A549 (cell line): ENCODE data around the gene STK11IP. TPM values are rescaled to one million over a fixed set of nuclear protein-coding genes. Genes with fewer than 3 reads are reported as not detected.

ENCODE experiments used
- ATAC-seq, 2 experiments: fragments of 200-7000 bp in 1 of 2; fragments of >200 bp in 1 of 2; cut with Nextera tagmentation in 1 of 2; cut with Tn5 transposase in 1 of 2; 3 replicates each; pipeline versions ENCODE4 v1.8.0 to v1.9.1; 2018 to 2020; ENCODE audit warnings: mild to moderate bottlenecking in 1 of 2, moderate library complexity in 1 of 2
- CTCF ChIA-PET: fragments of 300-600 bp; sonication (Branson Sonifier 250); formaldehyde crosslinking; extraction: SDS; loops from one replicate; lab custom pipeline; 2021; ENCODE audit warnings: antibody characterized with exemption, inconsistent platforms; lab: Yijun Ruan, JAX
- POLR2A ChIA-PET: fragments of 350-600 bp; formaldehyde crosslinking; extraction: SDS; loops from one replicate; lab custom pipeline; 2021; ENCODE audit warnings: antibody characterized with exemption, inconsistent platforms; lab: Yijun Ruan, JAX
- DNase-seq, 2 experiments: peaks; one replicate each; pipeline versions ENCODE4 v3.0.0 to v3.0.0-alpha.2; 2011 to 2016; ENCODE audit warnings: low read depth in 1 of 2, low spot score in 1 of 2
- FAIRE-seq: peaks from 2 replicates; lab custom pipeline; 2011; peaks lifted over from hg19 to GRCh38; lab: Jason Lieb, UNC
- H3K27ac ChIP-seq, 2 experiments: fragments of >200 bp; sonication (Bioruptor Twin); formaldehyde crosslinking; 3 replicates each; pipeline ENCODE4 v1.5.1; 2016 to 2017
- H3K4me1 ChIP-seq: fragments of >200 bp; sonication (Bioruptor Twin); formaldehyde crosslinking; 3 replicates; pipeline ENCODE4 v1.6.1; 2016
- H3K4me2 ChIP-seq: fragments of >200 bp; sonication (Bioruptor Twin); formaldehyde crosslinking; 3 replicates; pipeline ENCODE4 v1.6.1; 2016
- H3K4me3 ChIP-seq: fragments of >200 bp; sonication (Bioruptor Twin); formaldehyde crosslinking; 3 replicates; pipeline ENCODE4 v1.5.1; 2016
- H3K9me3 ChIP-seq: fragments of >200 bp; sonication (Bioruptor Twin); formaldehyde crosslinking; 3 replicates; pipeline ENCODE4 v1.6.1; 2016
- ATOH8 ChIP-seq: fragments of 250-450 bp; sonication (Bioruptor Pico); IDR thresholded peaks from 2 replicates; pipeline ENCODE4 v1.5.0; 2020; ENCODE audit warnings: low read depth, mild to moderate bottlenecking, moderate library complexity
- BCL3 ChIP-seq: fragments of >200 bp; sonication (Bioruptor Twin); formaldehyde crosslinking; IDR thresholded peaks from 3 replicates; pipeline ENCODE4 v1.6.1; 2016
- CEBPB ChIP-seq, 2 experiments: fragments of >200 bp in 1 of 2; sonication (Bioruptor Twin) in 1 of 2; formaldehyde crosslinking in 1 of 2; IDR thresholded peaks; 2 replicates each; pipeline ENCODE4 v1.6.1; 2012 to 2016
- CHD4 ChIP-seq: fragments of 200-600 bp; sonication (generic); IDR thresholded peaks from 2 replicates; pipeline ENCODE4 v1.6.1; 2016; ENCODE audit warnings: antibody characterized with exemption, mild to moderate bottlenecking, borderline replicate concordance
- EP300 ChIP-seq, 2 experiments: fragments of >200 bp; sonication (Bioruptor Twin); formaldehyde crosslinking; IDR thresholded peaks; 2 replicates in 1 of 2; 3 replicates in 1 of 2; pipeline ENCODE4 v1.6.1; 2016 to 2017
- GATA3 ChIP-seq: IDR thresholded peaks from 2 replicates; pipeline ENCODE4 v1.6.1; 2012; ENCODE audit warnings: borderline replicate concordance
- HOXA7 ChIP-seq: fragments of 250-450 bp; sonication (Bioruptor Pico); IDR thresholded peaks from 2 replicates; pipeline ENCODE4 v1.5.0; 2020; ENCODE audit warnings: mild to moderate bottlenecking, moderate library complexity
- JUNB ChIP-seq: fragments of >200 bp; sonication (Bioruptor Twin); formaldehyde crosslinking; IDR thresholded peaks from 2 replicates; pipeline ENCODE4 v1.6.1; 2016
- KDM1A ChIP-seq: fragments of 200-600 bp; sonication (generic); IDR thresholded peaks from 2 replicates; pipeline ENCODE4 v1.6.1; 2016; ENCODE audit warnings: low read depth, mild to moderate bottlenecking
- MYC ChIP-seq: IDR thresholded peaks from 2 replicates; pipeline ENCODE4 v1.6.1; 2012; ENCODE audit warnings: mild to moderate bottlenecking, inconsistent platforms, low read length, improper control_type of control experiment, borderline replicate concordance
- NFE2L2 ChIP-seq: fragments of 150-350 bp; conservative IDR thresholded peaks from 2 replicates; pipeline ENCODE4 v1.6.1; 2014; ENCODE audit warnings: low read length
- NPAS2 ChIP-seq: fragments of 250-450 bp; sonication (Bioruptor Pico); IDR thresholded peaks from 2 replicates; pipeline ENCODE4 v1.8.0; 2022; ENCODE audit warnings: mild to moderate bottlenecking, moderate library complexity, borderline replicate concordance
- RAD21 ChIP-seq, 2 experiments: fragments of >200 bp in 1 of 2; sonication (Bioruptor Twin) in 1 of 2; formaldehyde crosslinking in 1 of 2; IDR thresholded peaks in 1 of 2; conservative IDR thresholded peaks in 1 of 2; 2 replicates in 1 of 2; 3 replicates in 1 of 2; pipeline ENCODE4 v1.6.1; 2012 to 2018; ENCODE audit warnings: inconsistent platforms in 1 of 2
- RARB ChIP-seq: fragments of 250-450 bp; sonication (Bioruptor Pico); IDR thresholded peaks from 2 replicates; pipeline ENCODE4 v1.8.0; 2021; ENCODE audit warnings: mild to moderate bottlenecking, moderate library complexity
- RCOR1 ChIP-seq: fragments of 150-350 bp; IDR thresholded peaks from 2 replicates; pipeline ENCODE4 v1.6.1; 2014; ENCODE audit warnings: antibody characterized with exemption, low read length, low read depth
- RFX5 ChIP-seq: fragments of 450-650 bp; IDR thresholded peaks from 2 replicates; pipeline ENCODE4 v1.7.1; 2014; ENCODE audit warnings: antibody characterized with exemption, mild to moderate bottlenecking, moderate library complexity
- RNF2 ChIP-seq: fragments of 200-600 bp; sonication (generic); IDR thresholded peaks from 2 replicates; pipeline ENCODE4 v1.6.1; 2016; ENCODE audit warnings: low read depth, mild to moderate bottlenecking, antibody characterized with exemption, moderate library complexity, borderline replicate concordance
- TFCP2L1 ChIP-seq: fragments of 250-450 bp; sonication (Bioruptor Pico); IDR thresholded peaks from 2 replicates; pipeline ENCODE4 v1.5.0; 2021; ENCODE audit warnings: mild to moderate bottlenecking
- USF2 ChIP-seq: fragments of 450-650 bp; IDR thresholded peaks from 2 replicates; pipeline ENCODE4 v1.6.1; 2014; ENCODE audit warnings: antibody characterized with exemption
- ZFP36 ChIP-seq: fragments of 450-650 bp; IDR thresholded peaks from 2 replicates; pipeline ENCODE4 v1.6.1; 2014; ENCODE audit warnings: borderline replicate concordance; ENCODE audit not compliant: partially characterized antibody
- ZNF302 ChIP-seq: fragments of 250-450 bp; sonication (Bioruptor Pico); IDR thresholded peaks from 2 replicates; pipeline ENCODE4 v1.9.0; 2021; ENCODE audit warnings: inconsistent platforms, mild to moderate bottlenecking, moderate library complexity
- ZSCAN20 ChIP-seq: fragments of 250-450 bp; sonication (Bioruptor Pico); IDR thresholded peaks from 2 replicates; pipeline ENCODE4 v1.8.0; 2022; ENCODE audit warnings: mild to moderate bottlenecking, moderate library complexity
- WGBS: methylation state at CpG from one replicate; pipeline ENCODE4 v1.1.6; 2017; ENCODE audit errors: missing lambda C conversion rate; 5-methylcytosine and 5-hydroxymethylcytosine counted together
- polyA plus RNA-seq, 4 experiments: library from polyadenylated mRNA; depleted of rRNA in 3 of 4; stranded (reverse); fragments of >200 nt; fragmentation: RNase III in 1 of 4; extraction: RNeasy Plus Mini Kit Qiagen cat#74134 plus additional on column Dnase treatment in 1 of 4; gene quantifications; 2 replicates in 3 of 4; 3 replicates in 1 of 4; pipeline ENCODE4 v1.2.3, GENCODE V29; 2011 to 2017
- TF ChIP-seq, protein P1 (sequence below): fragments of >200 bp; sonication (Bioruptor Twin); formaldehyde crosslinking; IDR thresholded peaks from 2 replicates; pipeline ENCODE4 v1.6.1; 2016
- TF ChIP-seq, protein P2 (sequence below): fragments of 200-600 bp; sonication (generic); IDR thresholded peaks from 2 replicates; pipeline ENCODE4 v1.6.1; 2016; ENCODE audit warnings: antibody characterized with exemption, mild to moderate bottlenecking, moderate library complexity
- TF ChIP-seq, protein P3 (sequence below): IDR thresholded peaks from 2 replicates; pipeline ENCODE4 v1.6.1; 2012; ENCODE audit warnings: low read depth, borderline replicate concordance

Gene STK11IP
- polyA plus RNA-seq, 2 of the 4 experiments (the other 2 are of a cell fraction), result 13.3 to 18.8 TPM

GRCh38 chr2:219608399-219608964 lies 10.8 kb downstream of the STK11IP start:
- POLR2A ChIA-PET, result no interaction called here
- CTCF ChIA-PET, result interaction anchor here (0.6 to 2.8 kb wide), 4 partner anchors 8 to 1207 kb away, joined by 3 to 9 read pairs (median 4); no protein-coding TSS in a partner anchor
- ATAC-seq, result no peak

GRCh38 chr2:219609149-219609750 lies 11.6 kb downstream of the STK11IP start:
- Histone ChIP-seq H3K4me1 (no peaks in the 10 kb centered on the region), H3K4me3 (no peak overlapping the region), H3K27ac (no peak overlapping the region), H3K4me2 (no peak overlapping the region), H3K9me3 (no peaks in the 10 kb centered on the region)
- FAIRE-seq (no peak), ATAC-seq (no peak), DNase-seq (no peak)
- 89% methylated on average over 13 of the region's 13 CpGs for WGBS
- ChIA-PET POLR2A (no interaction called here), CTCF (interaction anchor here (0.6 to 2.8 kb wide), 3 partner anchors 9 to 1206 kb away, joined by 3 to 9 read pairs (median 5); no protein-coding TSS in a partner anchor)
- TF ChIP-seq KDM1A (no peak), NFE2L2 (no peak), ATOH8 (CRISPR knock-in tag) (no peak)
- TF ChIP-seq, protein P1, sequence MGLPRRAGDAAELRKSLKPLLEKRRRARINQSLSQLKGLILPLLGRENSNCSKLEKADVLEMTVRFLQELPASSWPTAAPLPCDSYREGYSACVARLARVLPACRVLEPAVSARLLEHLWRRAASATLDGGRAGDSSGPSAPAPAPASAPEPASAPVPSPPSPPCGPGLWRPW, result no peak

More at GRCh38 chr2:219608399-219608964, 10.8 kb downstream of the STK11IP start:
- WGBS, result 85% methylated on average over 11 of the region's 15 CpGs
- no peak overlapping the region for H3K27ac ChIP-seq
- no peak overlapping the region for H3K4me2 ChIP-seq
- no peaks in the 10 kb centered on the region for H3K9me3 ChIP-seq
- no peak for DNase-seq
- no peak for FAIRE-seq
- TF ChIP-seq, protein P2, sequence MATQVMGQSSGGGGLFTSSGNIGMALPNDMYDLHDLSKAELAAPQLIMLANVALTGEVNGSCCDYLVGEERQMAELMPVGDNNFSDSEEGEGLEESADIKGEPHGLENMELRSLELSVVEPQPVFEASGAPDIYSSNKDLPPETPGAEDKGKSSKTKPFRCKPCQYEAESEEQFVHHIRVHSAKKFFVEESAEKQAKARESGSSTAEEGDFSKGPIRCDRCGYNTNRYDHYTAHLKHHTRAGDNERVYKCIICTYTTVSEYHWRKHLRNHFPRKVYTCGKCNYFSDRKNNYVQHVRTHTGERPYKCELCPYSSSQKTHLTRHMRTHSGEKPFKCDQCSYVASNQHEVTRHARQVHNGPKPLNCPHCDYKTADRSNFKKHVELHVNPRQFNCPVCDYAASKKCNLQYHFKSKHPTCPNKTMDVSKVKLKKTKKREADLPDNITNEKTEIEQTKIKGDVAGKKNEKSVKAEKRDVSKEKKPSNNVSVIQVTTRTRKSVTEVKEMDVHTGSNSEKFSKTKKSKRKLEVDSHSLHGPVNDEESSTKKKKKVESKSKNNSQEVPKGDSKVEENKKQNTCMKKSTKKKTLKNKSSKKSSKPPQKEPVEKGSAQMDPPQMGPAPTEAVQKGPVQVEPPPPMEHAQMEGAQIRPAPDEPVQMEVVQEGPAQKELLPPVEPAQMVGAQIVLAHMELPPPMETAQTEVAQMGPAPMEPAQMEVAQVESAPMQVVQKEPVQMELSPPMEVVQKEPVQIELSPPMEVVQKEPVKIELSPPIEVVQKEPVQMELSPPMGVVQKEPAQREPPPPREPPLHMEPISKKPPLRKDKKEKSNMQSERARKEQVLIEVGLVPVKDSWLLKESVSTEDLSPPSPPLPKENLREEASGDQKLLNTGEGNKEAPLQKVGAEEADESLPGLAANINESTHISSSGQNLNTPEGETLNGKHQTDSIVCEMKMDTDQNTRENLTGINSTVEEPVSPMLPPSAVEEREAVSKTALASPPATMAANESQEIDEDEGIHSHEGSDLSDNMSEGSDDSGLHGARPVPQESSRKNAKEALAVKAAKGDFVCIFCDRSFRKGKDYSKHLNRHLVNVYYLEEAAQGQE, result no peak
- TF ChIP-seq RNF2, result no peak
- no peak for TF ChIP-seq BCL3
- TF ChIP-seq MYC, result no peak
- no peak for TF ChIP-seq ZSCAN20 (CRISPR knock-in tag)
- TF ChIP-seq, protein P3, sequence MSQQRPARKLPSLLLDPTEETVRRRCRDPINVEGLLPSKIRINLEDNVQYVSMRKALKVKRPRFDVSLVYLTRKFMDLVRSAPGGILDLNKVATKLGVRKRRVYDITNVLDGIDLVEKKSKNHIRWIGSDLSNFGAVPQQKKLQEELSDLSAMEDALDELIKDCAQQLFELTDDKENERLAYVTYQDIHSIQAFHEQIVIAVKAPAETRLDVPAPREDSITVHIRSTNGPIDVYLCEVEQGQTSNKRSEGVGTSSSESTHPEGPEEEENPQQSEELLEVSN, result no peak
- TF ChIP-seq CHD4, result no peak
- no peak for TF ChIP-seq TFCP2L1 (CRISPR knock-in tag)
- TF ChIP-seq NPAS2 (CRISPR knock-in tag), result no peak
- no peak overlapping the region for H3K4me3 ChIP-seq
- H3K4me1 ChIP-seq, result no peaks in the 10 kb centered on the region

- Histone ChIP-seq H3K27ac (no peak overlapping the region), H3K4me1 (no peaks in the 10 kb centered on the region), H3K9me3 (no peaks in the 10 kb centered on the region), H3K4me3 (no peak overlapping the region), H3K4me2 (no peak overlapping the region)
- WGBS, result 91% methylated on average over 7 of the region's 9 CpGs
- DNase-seq (no peak), ATAC-seq (no peak; a peak in 1 of 6 replicates), FAIRE-seq (no peak)
- POLR2A ChIA-PET, result no interaction called here
- CTCF ChIA-PET, result interaction anchor here (1.3 to 1.7 kb wide), 2 partner anchors 8 to 9 kb away, joined by 4 to 5 read pairs; no protein-coding TSS in a partner anchor
- no peak for TF ChIP-seq CEBPB (IDR thresholded peaks at IDR 0.05)
- no peak for TF ChIP-seq JUNB
- no peak for TF ChIP-seq ZFP36
- no peak for TF ChIP-seq ZNF302
- TF ChIP-seq GATA3, result no peak
- no peak for TF ChIP-seq CHD4
- no peak for TF ChIP-seq RFX5
- no peak for TF ChIP-seq HOXA7 (CRISPR knock-in tag)
- TF ChIP-seq RAD21 (conservative IDR thresholded peaks at IDR 0.05 in 1 of 2, IDR thresholded peaks at IDR 0.05 in 1 of 2), result no peak
- TF ChIP-seq USF2, result no peak
- no peak for TF ChIP-seq RCOR1
- no peak for TF ChIP-seq RARB (CRISPR knock-in tag)
- no peak for TF ChIP-seq EP300 (IDR thresholded peaks at IDR 0.05)
Measured at GRCh38 chr2:219611306-219611705, 13.6 kb downstream of the STK11IP start.
